Stomach (tissue), 4 donors: Measurements from ENCODE around the gene TNRC6B.

ENCODE experiments used
- CTCF ChIP-seq, 7 experiments: fragments of 450-650 bp in 4 of 7; fragments of 200-600 bp in 3 of 7; sonication (generic) in 3 of 7; IDR thresholded peaks; one replicate each; pipeline ENCODE4 v1.5.1; 2016 to 2019; ENCODE audit warnings: antibody characterized with exemption in 7 of 7, control low read depth in 2 of 7, mild to moderate bottlenecking in 1 of 7
- POLR2A ChIP-seq, 4 donors: fragments of 450-650 bp; IDR thresholded peaks; one replicate each; pipeline ENCODE4 v1.6.1; 2016; ENCODE audit warnings: antibody characterized with exemption in 4 of 4, control low read depth in 2 of 4, mild to moderate bottlenecking in 1 of 4, moderate library complexity in 1 of 4

DNA sequence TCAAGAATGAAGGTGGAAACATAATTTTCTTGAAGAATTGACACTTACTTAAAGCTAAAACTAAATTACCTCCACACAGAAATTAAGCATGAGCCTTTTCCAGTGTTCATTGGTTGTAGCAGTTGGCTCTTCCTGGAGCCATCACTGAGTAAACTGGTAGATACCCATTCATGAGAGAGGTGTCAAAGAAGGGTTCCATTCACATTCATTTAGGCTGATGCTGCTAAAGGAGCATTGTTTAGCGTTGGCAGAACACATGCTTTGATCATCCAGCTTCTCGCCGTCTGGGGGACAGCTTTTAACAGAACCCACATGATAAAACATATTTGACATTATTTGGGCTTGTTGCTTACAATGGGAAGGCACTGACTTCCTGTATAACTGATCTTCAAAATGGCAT is 71.6 kb downstream of the TNRC6B start:
- no peak for TF ChIP-seq CTCF (IDR thresholded peaks at IDR 0.05)
- no peak for TF ChIP-seq POLR2A (IDR thresholded peaks at IDR 0.05)
